Measurements from ENCODE around the gene LMNA.

Gene LMNA

DNA sequence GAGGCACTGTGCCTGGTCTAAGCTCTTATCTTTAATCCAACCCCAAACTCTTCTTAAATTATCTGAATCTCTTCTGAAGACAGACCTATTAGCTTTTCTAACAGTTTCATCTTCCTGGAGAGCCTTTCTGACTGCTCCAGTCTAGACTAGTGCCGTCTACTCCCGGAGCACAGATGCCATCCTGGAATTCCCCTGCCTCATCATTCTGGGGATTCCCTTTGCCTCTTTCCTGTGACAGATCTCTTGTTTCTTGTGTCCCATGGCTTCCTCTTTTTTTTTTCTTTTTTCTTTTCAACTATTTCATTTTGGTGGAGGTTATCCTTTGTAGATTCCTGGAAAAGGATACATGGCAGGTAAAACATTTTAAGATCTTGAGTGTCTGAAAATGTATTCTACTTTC is 50.6 kb downstream of the LMNA start:
- Histone ChIP-seq H3K9me3 (ENCODE audit: control extremely low read depth in 1 of 5, control insufficient read depth in 4 of 5, insufficient read depth in 2 of 5, low read depth in 1 of 5, low read length in 4 of 5) (no peaks in the 10 kb centered on the region), H3K4me1 (ENCODE audit: control extremely low read depth in 1 of 4, control insufficient read depth in 4 of 4, insufficient read depth in 4 of 4, low read length in 3 of 4) (peaks cover 0 to 14% (median 10%) of the 10 kb centered on the region in 4 experiments), H3K27me3 (replicated peaks in 2 of 5; ENCODE audit: control insufficient read depth in 4 of 5, insufficient read depth in 5 of 5, low read length in 4 of 5) (no peaks in the 10 kb centered on the region), H3K36me3 (ENCODE audit: control insufficient read depth in 4 of 4, insufficient read depth in 4 of 4, low read length in 3 of 4) (peaks cover 0 to 25% (median 2%) of the 10 kb centered on the region in 4 experiments), H3K27ac (ENCODE audit: insufficient read depth in 1 of 2, low read depth in 1 of 2, low read length in 2 of 2, poor library complexity in 1 of 2, severe bottlenecking in 2 of 2) (no peak overlapping the region), H3K4me3 (ENCODE audit: control insufficient read depth in 1 of 7, extremely low read depth in 1 of 7, insufficient read depth in 4 of 7, low read depth in 2 of 7, low read length in 6 of 7) (no peak overlapping the region)
- ChIA-PET POLR2A (interaction anchor here (0.6 kb wide), 1 partner anchor 63 kb away, joined by 3 read pairs; no protein-coding TSS in a partner anchor), CTCF (interaction anchor here (0.7 to 4.5 kb wide), 7 partner anchors 8 to 60 kb away, joined by 3 to 25 read pairs (median 4); no protein-coding TSS in a partner anchor)
- WGBS (ENCODE audit: insufficient coverage), result 86% methylated on average over 2 of the region's 2 CpGs
- peak in 1 of 3 donors; percentile 53 for DNase-seq

DNA sequence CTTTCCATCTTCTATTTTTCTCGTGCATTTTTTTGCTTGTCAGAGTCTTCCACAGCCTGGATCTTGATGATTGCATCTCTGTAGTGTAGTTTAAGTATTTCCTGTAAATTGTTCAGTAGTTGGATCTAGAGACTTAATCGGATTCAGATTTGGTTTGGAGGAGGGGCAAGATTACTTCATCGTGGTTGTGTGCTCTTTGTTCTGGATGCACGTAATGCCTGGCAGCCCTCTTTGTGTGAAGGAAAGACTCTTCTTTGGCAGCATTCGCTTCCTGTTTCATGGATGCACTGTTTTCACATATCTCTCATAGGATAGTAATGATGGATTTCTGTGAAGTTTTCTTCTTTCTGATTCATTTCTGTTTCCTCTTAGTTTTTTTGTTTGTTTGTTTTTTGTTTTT is 53.0 kb downstream of the LMNA start:
- Histone ChIP-seq H3K4me1 (ENCODE audit: control extremely low read depth in 1 of 4, control insufficient read depth in 4 of 4, insufficient read depth in 4 of 4, low read length in 3 of 4) (no peaks in the 10 kb centered on the region), H3K4me3 (ENCODE audit: control insufficient read depth in 1 of 7, extremely low read depth in 1 of 7, insufficient read depth in 4 of 7, low read depth in 2 of 7, low read length in 6 of 7) (no peak overlapping the region), H3K36me3 (ENCODE audit: control insufficient read depth in 4 of 4, insufficient read depth in 4 of 4, low read length in 3 of 4) (peaks cover 0 to 14% (median 3%) of the 10 kb centered on the region in 4 experiments), H3K27ac (ENCODE audit: insufficient read depth in 1 of 2, low read depth in 1 of 2, low read length in 2 of 2, poor library complexity in 1 of 2, severe bottlenecking in 2 of 2) (no peak overlapping the region), H3K9me3 (ENCODE audit: control extremely low read depth in 1 of 5, control insufficient read depth in 4 of 5, insufficient read depth in 2 of 5, low read depth in 1 of 5, low read length in 4 of 5) (no peaks in the 10 kb centered on the region), H3K27me3 (replicated peaks in 2 of 5; ENCODE audit: control insufficient read depth in 4 of 5, insufficient read depth in 5 of 5, low read length in 4 of 5) (no peaks in the 10 kb centered on the region)
- ChIA-PET CTCF (no interaction called here), POLR2A (no interaction called here)
- no peak for DNase-seq
- WGBS (ENCODE audit: insufficient coverage), result 100% methylated on average over 1 of the region's 5 CpGs

DNA sequence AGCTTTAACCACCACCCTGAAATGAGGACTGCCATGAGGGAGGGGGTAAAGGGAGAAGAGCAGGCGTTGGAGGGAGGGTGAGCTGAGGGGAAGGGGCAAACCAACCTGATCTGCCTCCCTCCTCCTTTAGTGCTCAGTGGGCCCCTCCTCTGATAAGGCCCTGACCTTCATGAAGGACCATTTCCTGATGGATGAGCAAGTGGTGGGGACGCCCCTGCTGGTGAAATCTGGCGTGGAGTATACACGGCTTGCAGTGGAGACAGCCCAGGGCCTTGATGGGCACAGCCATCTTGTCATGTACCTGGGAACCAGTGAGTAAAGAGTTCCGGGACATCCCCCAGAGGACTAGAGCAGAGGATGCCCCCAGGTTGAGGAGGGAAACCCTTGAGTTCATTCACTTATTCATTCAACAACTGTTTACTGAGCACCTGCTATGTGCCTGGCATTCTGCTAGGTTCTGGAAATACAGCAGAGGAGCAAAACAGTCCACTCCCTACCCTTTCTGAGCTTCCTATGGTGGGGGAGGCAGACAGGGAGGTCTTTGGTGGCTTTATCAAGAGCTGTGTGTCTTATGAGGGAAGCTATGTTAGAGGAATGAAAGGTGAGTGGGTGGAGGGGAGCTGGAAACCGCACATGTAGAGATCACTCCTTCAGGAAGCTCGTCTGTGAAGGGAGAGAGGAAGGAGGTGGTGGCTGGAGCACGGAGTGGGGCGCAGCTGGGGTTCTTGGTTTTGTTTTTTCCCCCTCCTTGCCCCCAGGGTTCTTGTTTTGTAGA is 58.4 kb downstream of the LMNA start:
- H3K4me3 ChIP-seq (ENCODE audit: control insufficient read depth in 1 of 7, extremely low read depth in 1 of 7, insufficient read depth in 4 of 7, low read depth in 2 of 7, low read length in 6 of 7), result no peak overlapping the region
- H3K9me3 ChIP-seq (ENCODE audit: control extremely low read depth in 1 of 5, control insufficient read depth in 4 of 5, insufficient read depth in 2 of 5, low read depth in 1 of 5, low read length in 4 of 5), result no peaks in the 10 kb centered on the region
- WGBS (ENCODE audit: insufficient coverage), result 86% methylated on average over 4 of the region's 9 CpGs
- H3K27me3 ChIP-seq (replicated peaks in 2 of 5; ENCODE audit: control insufficient read depth in 4 of 5, insufficient read depth in 5 of 5, low read length in 4 of 5), result no peaks in the 10 kb centered on the region
- H3K27ac ChIP-seq (ENCODE audit: insufficient read depth in 1 of 2, low read depth in 1 of 2, low read length in 2 of 2, poor library complexity in 1 of 2, severe bottlenecking in 2 of 2), result no peak overlapping the region
- peaks cover 0 to 35% (median 16%) of the 10 kb centered on the region in 4 experiments for H3K36me3 ChIP-seq (ENCODE audit: control insufficient read depth in 4 of 4, insufficient read depth in 4 of 4, low read length in 3 of 4)
- H3K4me1 ChIP-seq (ENCODE audit: control extremely low read depth in 1 of 4, control insufficient read depth in 4 of 4, insufficient read depth in 4 of 4, low read length in 3 of 4), result peaks cover 0 to 1% (median 0%) of the 10 kb centered on the region in 4 experiments
- DNase-seq, result no peak
- POLR2A ChIA-PET, result interaction anchor here (0.6 kb wide), 1 partner anchor 83 kb away, joined by 3 read pairs; no protein-coding TSS in a partner anchor
- CTCF ChIA-PET, result interaction anchor here (1.0 to 2.5 kb wide), 6 partner anchors 9 to 52 kb away, joined by 3 to 13 read pairs (median 4); no protein-coding TSS in a partner anchor

DNA sequence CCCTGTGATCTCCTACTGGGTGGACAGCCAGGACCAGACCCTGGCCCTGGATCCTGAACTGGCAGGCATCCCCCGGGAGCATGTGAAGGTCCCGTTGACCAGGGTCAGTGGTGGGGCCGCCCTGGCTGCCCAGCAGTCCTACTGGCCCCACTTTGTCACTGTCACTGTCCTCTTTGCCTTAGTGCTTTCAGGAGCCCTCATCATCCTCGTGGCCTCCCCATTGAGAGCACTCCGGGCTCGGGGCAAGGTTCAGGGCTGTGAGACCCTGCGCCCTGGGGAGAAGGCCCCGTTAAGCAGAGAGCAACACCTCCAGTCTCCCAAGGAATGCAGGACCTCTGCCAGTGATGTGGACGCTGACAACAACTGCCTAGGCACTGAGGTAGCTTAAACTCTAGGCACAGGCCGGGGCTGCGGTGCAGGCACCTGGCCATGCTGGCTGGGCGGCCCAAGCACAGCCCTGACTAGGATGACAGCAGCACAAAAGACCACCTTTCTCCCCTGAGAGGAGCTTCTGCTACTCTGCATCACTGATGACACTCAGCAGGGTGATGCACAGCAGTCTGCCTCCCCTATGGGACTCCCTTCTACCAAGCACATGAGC is 62.2 kb downstream of the LMNA start:
- DNase-seq, result no peak
- no peak overlapping the region for H3K4me3 ChIP-seq (ENCODE audit: control insufficient read depth in 1 of 7, extremely low read depth in 1 of 7, insufficient read depth in 4 of 7, low read depth in 2 of 7, low read length in 6 of 7)
- peaks cover 0 to 4% (median 1%) of the 10 kb centered on the region in 4 experiments for H3K4me1 ChIP-seq (ENCODE audit: control extremely low read depth in 1 of 4, control insufficient read depth in 4 of 4, insufficient read depth in 4 of 4, low read length in 3 of 4)
- peaks cover 0 to 31% (median 16%) of the 10 kb centered on the region in 4 experiments for H3K36me3 ChIP-seq (ENCODE audit: control insufficient read depth in 4 of 4, insufficient read depth in 4 of 4, low read length in 3 of 4)
- H3K27me3 ChIP-seq (replicated peaks in 2 of 5; ENCODE audit: control insufficient read depth in 4 of 5, insufficient read depth in 5 of 5, low read length in 4 of 5), result no peaks in the 10 kb centered on the region
- H3K9me3 ChIP-seq (ENCODE audit: control extremely low read depth in 1 of 5, control insufficient read depth in 4 of 5, insufficient read depth in 2 of 5, low read depth in 1 of 5, low read length in 4 of 5), result no peaks in the 10 kb centered on the region
- WGBS (ENCODE audit: insufficient coverage), result 100% methylated on average over 12 of the region's 12 CpGs
- POLR2A ChIA-PET, result interaction anchor here (0.6 kb wide), 1 partner anchor 21 kb away, joined by 3 read pairs; no protein-coding TSS in a partner anchor
- CTCF ChIA-PET, result no interaction called here
- H3K27ac ChIP-seq (ENCODE audit: insufficient read depth in 1 of 2, low read depth in 1 of 2, low read length in 2 of 2, poor library complexity in 1 of 2, severe bottlenecking in 2 of 2), result no peak overlapping the region

- Histone ChIP-seq H3K9me3 (ENCODE audit: control extremely low read depth in 1 of 5, control insufficient read depth in 4 of 5, insufficient read depth in 2 of 5, low read depth in 1 of 5, low read length in 4 of 5) (no peaks in the 10 kb centered on the region), H3K27ac (ENCODE audit: insufficient read depth in 1 of 2, low read depth in 1 of 2, low read length in 2 of 2, poor library complexity in 1 of 2, severe bottlenecking in 2 of 2) (no peak overlapping the region), H3K4me3 (ENCODE audit: control insufficient read depth in 1 of 7, extremely low read depth in 1 of 7, insufficient read depth in 4 of 7, low read depth in 2 of 7, low read length in 6 of 7) (no peak overlapping the region), H3K4me1 (ENCODE audit: control extremely low read depth in 1 of 4, control insufficient read depth in 4 of 4, insufficient read depth in 4 of 4, low read length in 3 of 4) (peaks cover 0 to 4% (median 1%) of the 10 kb centered on the region in 4 experiments), H3K27me3 (replicated peaks in 2 of 5; ENCODE audit: control insufficient read depth in 4 of 5, insufficient read depth in 5 of 5, low read length in 4 of 5) (no peaks in the 10 kb centered on the region), H3K36me3 (ENCODE audit: control insufficient read depth in 4 of 4, insufficient read depth in 4 of 4, low read length in 3 of 4) (peaks cover 0 to 31% (median 14%) of the 10 kb centered on the region in 4 experiments)
- ChIA-PET POLR2A (no interaction called here), CTCF (interaction anchor here (0.6 kb wide), 1 partner anchor 47 kb away, joined by 3 read pairs; no protein-coding TSS in a partner anchor)
- peak in 1 of 3 donors; percentile 30 for DNase-seq
- WGBS (ENCODE audit: insufficient coverage), result 73% methylated on average over 6 of the region's 7 CpGs
These were observed 63.6 kb downstream of the LMNA start for GRCh38 chr1:156177919-156178654.

GRCh38 chr1:156180471-156180870 is 66.0 kb downstream of the LMNA start:
- H3K27me3 ChIP-seq (replicated peaks in 2 of 5; ENCODE audit: control insufficient read depth in 4 of 5, insufficient read depth in 5 of 5, low read length in 4 of 5), result no peaks in the 10 kb centered on the region
- no peaks in the 10 kb centered on the region for H3K9me3 ChIP-seq (ENCODE audit: control extremely low read depth in 1 of 5, control insufficient read depth in 4 of 5, insufficient read depth in 2 of 5, low read depth in 1 of 5, low read length in 4 of 5)
- ChIA-PET CTCF (interaction anchor here (1.0 kb wide), 1 partner anchor 18 kb away, joined by 4 read pairs; no protein-coding TSS in a partner anchor), POLR2A (interaction anchor here (0.6 kb wide), 1 partner anchor 20 kb away, joined by 3 read pairs; no protein-coding TSS in a partner anchor)
- H3K36me3 ChIP-seq (ENCODE audit: control insufficient read depth in 4 of 4, insufficient read depth in 4 of 4, low read length in 3 of 4), result peaks cover 0 to 16% (median 9%) of the 10 kb centered on the region in 4 experiments
- DNase-seq, result no peak
- H3K4me1 ChIP-seq (ENCODE audit: control extremely low read depth in 1 of 4, control insufficient read depth in 4 of 4, insufficient read depth in 4 of 4, low read length in 3 of 4), result peaks cover 0 to 4% (median 1%) of the 10 kb centered on the region in 4 experiments
- 100% methylated on average over 2 of the region's 3 CpGs for WGBS (ENCODE audit: insufficient coverage)
- H3K4me3 ChIP-seq (ENCODE audit: control insufficient read depth in 1 of 7, extremely low read depth in 1 of 7, insufficient read depth in 4 of 7, low read depth in 2 of 7, low read length in 6 of 7), result no peak overlapping the region
- H3K27ac ChIP-seq (ENCODE audit: insufficient read depth in 1 of 2, low read depth in 1 of 2, low read length in 2 of 2, poor library complexity in 1 of 2, severe bottlenecking in 2 of 2), result no peak overlapping the region
